HepG2 (cell line): Measurements from ENCODE around the gene CDC14A. TPM values are rescaled to one million over a fixed set of nuclear protein-coding genes. Genes with fewer than 3 reads are reported as not detected.
A peak's percentile ranks its signal among the peaks of the same experiment; 100 is the strongest.

Source experiments
- EP300 ChIP-seq, 3 experiments: sonication (generic) in 1 of 3; formaldehyde crosslinking in 1 of 3; IDR thresholded peaks; 2 replicates each; pipeline versions ENCODE4 v1.5.1 to v1.6.1; 2011 to 2020; ENCODE audit warnings: low read depth in 2 of 3, low read length in 2 of 3, borderline replicate concordance in 1 of 3, improper control_type of control experiment in 1 of 3, mild to moderate bottlenecking in 1 of 3, missing genetic modification reagents in 1 of 3, moderate library complexity in 1 of 3
- FOXO1 ChIP-seq: sonication (generic); formaldehyde crosslinking; IDR thresholded peaks from 2 replicates; pipeline ENCODE4 v1.4.0; 2020; ENCODE audit warnings: missing genetic modification reagents
- HHEX ChIP-seq: IDR thresholded peaks from 2 replicates; pipeline ENCODE4 v1.6.1; 2016; ENCODE audit warnings: control low read depth
- LCORL ChIP-seq, 2 experiments: fragments of 450-650 bp in 1 of 2; sonication (generic) in 1 of 2; formaldehyde crosslinking in 1 of 2; IDR thresholded peaks; 2 replicates each; pipeline versions ENCODE4 v1.5.0 to v1.6.1; 2017 to 2020; ENCODE audit warnings: antibody characterized with exemption in 1 of 2, missing genetic modification reagents in 1 of 2
- RARA ChIP-seq: IDR thresholded peaks from 2 replicates; pipeline ENCODE4 v1.6.1; 2016; ENCODE audit warnings: missing genetic modification reagents, missing compliant biosample characterization
- SRF ChIP-seq: IDR thresholded peaks from 2 replicates; pipeline ENCODE4 v1.6.1; 2011; ENCODE audit warnings: mild to moderate bottlenecking, low read depth, low read length, moderate library complexity
- ZNF264 ChIP-seq: sonication (generic); formaldehyde crosslinking; IDR thresholded peaks from 2 replicates; pipeline ENCODE4 v1.4.0; 2020; ENCODE audit warnings: missing genetic modification reagents
- ZNF678 ChIP-seq: sonication (generic); formaldehyde crosslinking; IDR thresholded peaks from 2 replicates; pipeline ENCODE4 v1.4.0; 2020; ENCODE audit warnings: mild to moderate bottlenecking, missing genetic modification reagents
- polyA plus RNA-seq, 8 experiments: library from polyadenylated mRNA; depleted of rRNA in 3 of 8; stranded (reverse) in 7 of 8; unstranded in 1 of 8; fragments of >200 nt; fragmentation: Illumina TruSeq in 4 of 8; extraction: Trizol in 4 of 8; gene quantifications; 2 replicates each; pipeline versions ENCODE4 v1.2.1 to v1.2.3, GENCODE V29; 2011 to 2016; ENCODE audit warnings: low read depth in 4 of 8, missing spikeins in 1 of 8, mixed read lengths in 1 of 8; ENCODE audit not compliant: insufficient read depth in 1 of 8
- total RNA-seq, 5 experiments: library from RNA; depleted of rRNA; stranded (reverse); fragments of >200 nt; fragmentation: Illumina TruSeq; extraction: Trizol; gene quantifications; 2 replicates each; pipeline ENCODE4 v1.2.3, GENCODE V29; 2016; ENCODE audit warnings: low read depth in 1 of 5
- TF ChIP-seq, protein P1 (sequence below): IDR thresholded peaks from 2 replicates; pipeline ENCODE4 v1.4.0; 2020; ENCODE audit warnings: mild to moderate bottlenecking, missing genetic modification reagents
- TF ChIP-seq, protein P2 (sequence below): sonication (generic); formaldehyde crosslinking; IDR thresholded peaks from 2 replicates; pipeline ENCODE4 v1.5.0; 2020; ENCODE audit warnings: mild to moderate bottlenecking, missing genetic modification reagents, borderline replicate concordance
- TF ChIP-seq, protein P3 (sequence below): sonication (generic); formaldehyde crosslinking; IDR thresholded peaks from 2 replicates; pipeline ENCODE4 v1.8.1; 2023; ENCODE audit warnings: mild to moderate bottlenecking, missing genetic modification reagents
- TF ChIP-seq, protein P4 (sequence below): sonication (generic); formaldehyde crosslinking; conservative IDR thresholded peaks from 2 replicates; pipeline ENCODE4 v1.5.0; 2020; ENCODE audit warnings: missing genetic modification reagents
- TF ChIP-seq, protein P5 (sequence below): sonication (generic); formaldehyde crosslinking; IDR thresholded peaks from 2 replicates; pipeline ENCODE4 v1.5.1; 2020; ENCODE audit warnings: missing genetic modification reagents, mild to moderate bottlenecking, borderline replicate concordance

The CDC14A gene
- total and polyA plus RNA-seq, 2 of the 13 experiments (the other 11 are each of a cell fraction or from before 2014, with no cell fraction given), result 2.8 to 4.9 TPM

DNA sequence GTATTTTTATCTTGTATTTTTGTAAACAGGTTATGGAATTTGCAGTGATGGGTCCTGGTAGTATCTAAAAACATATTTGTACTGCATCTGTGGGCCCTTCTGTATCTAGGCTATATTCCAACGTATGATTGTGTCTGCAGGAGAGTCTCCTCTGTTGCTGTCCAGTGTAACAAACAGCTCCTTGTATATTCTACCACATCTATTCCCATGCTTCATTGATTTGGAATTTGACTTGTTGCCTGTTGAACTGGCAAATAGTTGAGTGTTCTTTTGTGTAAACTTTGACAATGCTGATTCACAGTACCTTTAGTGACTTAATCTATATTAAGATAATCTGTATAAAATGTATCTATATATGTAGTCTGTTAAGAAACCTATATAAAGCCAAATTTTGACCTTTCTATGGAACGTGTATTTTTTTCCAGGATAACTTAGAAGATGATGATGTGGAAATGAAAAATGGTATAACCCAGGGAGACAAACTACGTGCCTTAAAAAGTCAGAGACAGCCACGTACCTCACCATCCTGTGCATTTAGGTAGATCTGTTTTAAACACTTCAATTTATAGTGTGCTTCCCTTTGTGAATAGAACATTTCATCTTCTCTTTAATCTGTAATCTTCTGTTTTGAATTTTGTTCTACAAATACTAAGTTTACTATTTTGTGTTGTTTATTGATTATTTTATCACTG, 142.2 kb downstream of the CDC14A start (continued):
- TF ChIP-seq FOXO1, result peak; percentile 13; the same call in 1 of the 2 replicates
- TF ChIP-seq, protein P1, sequence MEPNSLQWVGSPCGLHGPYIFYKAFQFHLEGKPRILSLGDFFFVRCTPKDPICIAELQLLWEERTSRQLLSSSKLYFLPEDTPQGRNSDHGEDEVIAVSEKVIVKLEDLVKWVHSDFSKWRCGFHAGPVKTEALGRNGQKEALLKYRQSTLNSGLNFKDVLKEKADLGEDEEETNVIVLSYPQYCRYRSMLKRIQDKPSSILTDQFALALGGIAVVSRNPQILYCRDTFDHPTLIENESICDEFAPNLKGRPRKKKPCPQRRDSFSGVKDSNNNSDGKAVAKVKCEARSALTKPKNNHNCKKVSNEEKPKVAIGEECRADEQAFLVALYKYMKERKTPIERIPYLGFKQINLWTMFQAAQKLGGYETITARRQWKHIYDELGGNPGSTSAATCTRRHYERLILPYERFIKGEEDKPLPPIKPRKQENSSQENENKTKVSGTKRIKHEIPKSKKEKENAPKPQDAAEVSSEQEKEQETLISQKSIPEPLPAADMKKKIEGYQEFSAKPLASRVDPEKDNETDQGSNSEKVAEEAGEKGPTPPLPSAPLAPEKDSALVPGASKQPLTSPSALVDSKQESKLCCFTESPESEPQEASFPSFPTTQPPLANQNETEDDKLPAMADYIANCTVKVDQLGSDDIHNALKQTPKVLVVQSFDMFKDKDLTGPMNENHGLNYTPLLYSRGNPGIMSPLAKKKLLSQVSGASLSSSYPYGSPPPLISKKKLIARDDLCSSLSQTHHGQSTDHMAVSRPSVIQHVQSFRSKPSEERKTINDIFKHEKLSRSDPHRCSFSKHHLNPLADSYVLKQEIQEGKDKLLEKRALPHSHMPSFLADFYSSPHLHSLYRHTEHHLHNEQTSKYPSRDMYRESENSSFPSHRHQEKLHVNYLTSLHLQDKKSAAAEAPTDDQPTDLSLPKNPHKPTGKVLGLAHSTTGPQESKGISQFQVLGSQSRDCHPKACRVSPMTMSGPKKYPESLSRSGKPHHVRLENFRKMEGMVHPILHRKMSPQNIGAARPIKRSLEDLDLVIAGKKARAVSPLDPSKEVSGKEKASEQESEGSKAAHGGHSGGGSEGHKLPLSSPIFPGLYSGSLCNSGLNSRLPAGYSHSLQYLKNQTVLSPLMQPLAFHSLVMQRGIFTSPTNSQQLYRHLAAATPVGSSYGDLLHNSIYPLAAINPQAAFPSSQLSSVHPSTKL (CRISPR knock-in tag), result peak; percentile 68
- no peak for TF ChIP-seq LCORL (IDR thresholded peaks at IDR 0.05)
- 0 out of 2 replicates have a peak, but pooled peaks have one; percentile 37 for TF ChIP-seq LCORL (CRISPR knock-in tag; IDR thresholded peaks at IDR 0.05)
- TF ChIP-seq, protein P2, sequence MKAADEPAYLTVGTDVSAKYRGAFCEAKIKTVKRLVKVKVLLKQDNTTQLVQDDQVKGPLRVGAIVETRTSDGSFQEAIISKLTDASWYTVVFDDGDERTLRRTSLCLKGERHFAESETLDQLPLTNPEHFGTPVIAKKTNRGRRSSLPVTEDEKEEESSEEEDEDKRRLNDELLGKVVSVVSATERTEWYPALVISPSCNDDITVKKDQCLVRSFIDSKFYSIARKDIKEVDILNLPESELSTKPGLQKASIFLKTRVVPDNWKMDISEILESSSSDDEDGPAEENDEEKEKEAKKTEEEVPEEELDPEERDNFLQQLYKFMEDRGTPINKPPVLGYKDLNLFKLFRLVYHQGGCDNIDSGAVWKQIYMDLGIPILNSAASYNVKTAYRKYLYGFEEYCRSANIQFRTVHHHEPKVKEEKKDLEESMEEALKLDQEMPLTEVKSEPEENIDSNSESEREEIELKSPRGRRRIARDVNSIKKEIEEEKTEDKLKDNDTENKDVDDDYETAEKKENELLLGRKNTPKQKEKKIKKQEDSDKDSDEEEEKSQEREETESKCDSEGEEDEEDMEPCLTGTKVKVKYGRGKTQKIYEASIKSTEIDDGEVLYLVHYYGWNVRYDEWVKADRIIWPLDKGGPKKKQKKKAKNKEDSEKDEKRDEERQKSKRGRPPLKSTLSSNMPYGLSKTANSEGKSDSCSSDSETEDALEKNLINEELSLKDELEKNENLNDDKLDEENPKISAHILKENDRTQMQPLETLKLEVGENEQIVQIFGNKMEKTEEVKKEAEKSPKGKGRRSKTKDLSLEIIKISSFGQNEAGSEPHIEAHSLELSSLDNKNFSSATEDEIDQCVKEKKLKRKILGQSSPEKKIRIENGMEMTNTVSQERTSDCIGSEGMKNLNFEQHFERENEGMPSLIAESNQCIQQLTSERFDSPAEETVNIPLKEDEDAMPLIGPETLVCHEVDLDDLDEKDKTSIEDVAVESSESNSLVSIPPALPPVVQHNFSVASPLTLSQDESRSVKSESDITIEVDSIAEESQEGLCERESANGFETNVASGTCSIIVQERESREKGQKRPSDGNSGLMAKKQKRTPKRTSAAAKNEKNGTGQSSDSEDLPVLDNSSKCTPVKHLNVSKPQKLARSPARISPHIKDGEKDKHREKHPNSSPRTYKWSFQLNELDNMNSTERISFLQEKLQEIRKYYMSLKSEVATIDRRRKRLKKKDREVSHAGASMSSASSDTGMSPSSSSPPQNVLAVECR, result no peak
- TF ChIP-seq, protein P3, sequence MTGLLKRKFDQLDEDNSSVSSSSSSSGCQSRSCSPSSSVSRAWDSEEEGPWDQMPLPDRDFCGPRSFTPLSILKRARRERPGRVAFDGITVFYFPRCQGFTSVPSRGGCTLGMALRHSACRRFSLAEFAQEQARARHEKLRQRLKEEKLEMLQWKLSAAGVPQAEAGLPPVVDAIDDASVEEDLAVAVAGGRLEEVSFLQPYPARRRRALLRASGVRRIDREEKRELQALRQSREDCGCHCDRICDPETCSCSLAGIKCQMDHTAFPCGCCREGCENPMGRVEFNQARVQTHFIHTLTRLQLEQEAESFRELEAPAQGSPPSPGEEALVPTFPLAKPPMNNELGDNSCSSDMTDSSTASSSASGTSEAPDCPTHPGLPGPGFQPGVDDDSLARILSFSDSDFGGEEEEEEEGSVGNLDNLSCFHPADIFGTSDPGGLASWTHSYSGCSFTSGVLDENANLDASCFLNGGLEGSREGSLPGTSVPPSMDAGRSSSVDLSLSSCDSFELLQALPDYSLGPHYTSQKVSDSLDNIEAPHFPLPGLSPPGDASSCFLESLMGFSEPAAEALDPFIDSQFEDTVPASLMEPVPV (CRISPR knock-in tag), result no peak
- TF ChIP-seq ZNF678 (CRISPR knock-in tag), result no peak
- no peak for TF ChIP-seq ZNF264 (CRISPR knock-in tag)
- TF ChIP-seq EP300 (IDR thresholded peaks at IDR 0.05; ENCODE audit: low read depth in 2 of 2, low read length in 2 of 2), result 0 out of 4 replicates have a peak, but pooled peaks of 1 of the 2 experiments have one; percentile 53
- no peak for TF ChIP-seq EP300 (CRISPR knock-in tag; IDR thresholded peaks at IDR 0.05; ENCODE audit: borderline replicate concordance)
- TF ChIP-seq HHEX, result 0 out of 2 replicates have a peak, but pooled peaks have one; percentile 12
- TF ChIP-seq, protein P4, sequence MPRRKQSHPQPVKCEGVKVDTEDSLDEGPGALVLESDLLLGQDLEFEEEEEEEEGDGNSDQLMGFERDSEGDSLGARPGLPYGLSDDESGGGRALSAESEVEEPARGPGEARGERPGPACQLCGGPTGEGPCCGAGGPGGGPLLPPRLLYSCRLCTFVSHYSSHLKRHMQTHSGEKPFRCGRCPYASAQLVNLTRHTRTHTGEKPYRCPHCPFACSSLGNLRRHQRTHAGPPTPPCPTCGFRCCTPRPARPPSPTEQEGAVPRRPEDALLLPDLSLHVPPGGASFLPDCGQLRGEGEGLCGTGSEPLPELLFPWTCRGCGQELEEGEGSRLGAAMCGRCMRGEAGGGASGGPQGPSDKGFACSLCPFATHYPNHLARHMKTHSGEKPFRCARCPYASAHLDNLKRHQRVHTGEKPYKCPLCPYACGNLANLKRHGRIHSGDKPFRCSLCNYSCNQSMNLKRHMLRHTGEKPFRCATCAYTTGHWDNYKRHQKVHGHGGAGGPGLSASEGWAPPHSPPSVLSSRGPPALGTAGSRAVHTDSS, result no peak
- TF ChIP-seq, protein P5, sequence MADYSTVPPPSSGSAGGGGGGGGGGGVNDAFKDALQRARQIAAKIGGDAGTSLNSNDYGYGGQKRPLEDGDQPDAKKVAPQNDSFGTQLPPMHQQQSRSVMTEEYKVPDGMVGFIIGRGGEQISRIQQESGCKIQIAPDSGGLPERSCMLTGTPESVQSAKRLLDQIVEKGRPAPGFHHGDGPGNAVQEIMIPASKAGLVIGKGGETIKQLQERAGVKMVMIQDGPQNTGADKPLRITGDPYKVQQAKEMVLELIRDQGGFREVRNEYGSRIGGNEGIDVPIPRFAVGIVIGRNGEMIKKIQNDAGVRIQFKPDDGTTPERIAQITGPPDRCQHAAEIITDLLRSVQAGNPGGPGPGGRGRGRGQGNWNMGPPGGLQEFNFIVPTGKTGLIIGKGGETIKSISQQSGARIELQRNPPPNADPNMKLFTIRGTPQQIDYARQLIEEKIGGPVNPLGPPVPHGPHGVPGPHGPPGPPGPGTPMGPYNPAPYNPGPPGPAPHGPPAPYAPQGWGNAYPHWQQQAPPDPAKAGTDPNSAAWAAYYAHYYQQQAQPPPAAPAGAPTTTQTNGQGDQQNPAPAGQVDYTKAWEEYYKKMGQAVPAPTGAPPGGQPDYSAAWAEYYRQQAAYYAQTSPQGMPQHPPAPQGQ (CRISPR knock-in tag), result no peak
- peak; percentile 36; the same call in 1 of the 2 replicates for TF ChIP-seq RARA
- TF ChIP-seq SRF, result no peak
